GM12874 (cell line): ENCODE results near the gene HIP1R.

Experiments used
- CTCF ChIP-seq: IDR thresholded peaks from 2 replicates; pipeline ENCODE4 v1.5.1; 2011; ENCODE audit warnings: low read depth, mild to moderate bottlenecking, control low read depth, low read length, moderate library complexity; ENCODE audit not compliant: insufficient read depth

HIP1R gene

GRCh38 chr12:122795807-122796206 lies 39.5 kb upstream of the HIP1R start:
- TF ChIP-seq CTCF: no peak

GRCh38 chr12:122799641-122800243 lies 35.5 kb upstream of the HIP1R start:
- TF ChIP-seq CTCF: no peak

GRCh38 chr12:122803937-122804336 lies 31.3 kb upstream of the HIP1R start:
- TF ChIP-seq CTCF: no peak

- no peak for TF ChIP-seq CTCF
Observed at GRCh38 chr12:122807651-122808050, 27.6 kb upstream of the HIP1R start.

- no peak for TF ChIP-seq CTCF
Observed at GRCh38 chr12:122811777-122812176, 23.5 kb upstream of the HIP1R start.

- no peak for TF ChIP-seq CTCF
Observed at GRCh38 chr12:122813310-122813713, 21.9 kb upstream of the HIP1R start.

GRCh38 chr12:122819209-122819785 lies 16.0 kb upstream of the HIP1R start:
- no peak for TF ChIP-seq CTCF
